Ovary (tissue), 9 donors: ENCODE data around the gene TMEM270. TPM values are rescaled to one million over a fixed set of nuclear protein-coding genes. Genes with fewer than 3 reads are reported as not detected.

Experiments
- DNase-seq, 5 donors: peaks; one replicate each; pipeline ENCODE4 v3.0.0-alpha.2; 2019 to 2020
- H3K27ac ChIP-seq, 2 donors: fragments of 200-600 bp; one replicate each; pipeline versions ENCODE4 v1.5.1 to v1.8.0; 2019 to 2022
- H3K27me3 ChIP-seq: fragments of 200-600 bp; one replicate; pipeline ENCODE4 v1.8.0; 2022
- H3K36me3 ChIP-seq: fragments of 200-600 bp; sonication (generic); one replicate; pipeline ENCODE4 v1.5.1; 2019
- H3K4me1 ChIP-seq: one replicate; pipeline ENCODE4 v1.8.1; 2013; ENCODE audit warnings: mild to moderate bottlenecking, moderate library complexity; ENCODE audit not compliant: insufficient read depth
- H3K4me3 ChIP-seq: fragments of 200-600 bp; sonication (generic); one replicate; pipeline ENCODE4 v1.5.1; 2017
- H3K9me3 ChIP-seq, 2 donors: fragments of 200-600 bp in 1 of 2; sonication (generic) in 1 of 2; one replicate each; pipeline versions ENCODE4 v1.5.1 to v1.8.1; 2013 to 2019; ENCODE audit warnings: mild to moderate bottlenecking in 1 of 2, moderate library complexity in 1 of 2
- CTCF ChIP-seq, 3 donors: fragments of 450-650 bp in 2 of 3; fragments of 200-600 bp in 1 of 3; IDR thresholded peaks; one replicate each; pipeline versions ENCODE4 v1.5.1 to v1.8.0; 2016 to 2022; ENCODE audit warnings: antibody characterized with exemption in 3 of 3, mild to moderate bottlenecking in 1 of 3
- EP300 ChIP-seq: sonication (generic); formaldehyde crosslinking; IDR thresholded peaks from one replicate; pipeline ENCODE4 v1.6.1; 2017; ENCODE audit warnings: antibody characterized with exemption
- POLR2A ChIP-seq: fragments of 450-650 bp; IDR thresholded peaks from one replicate; pipeline ENCODE4 v1.6.1; 2017; ENCODE audit warnings: antibody characterized with exemption, mild to moderate bottlenecking, moderate library complexity
- WGBS, 3 donors: extraction: QIAGEN DNeasy Blood & Tissue Kit in 1 of 3; methylation state at CpG; one replicate each; pipeline versions ENCODE4 v1.1.5 to v1.1.7; 2013 to 2017; 5-methylcytosine and 5-hydroxymethylcytosine counted together
- intact Hi-C, 4 donors: fragments of 100-400 bp; cut with DNase I; formaldehyde crosslinking; loops; one replicate each; pipeline versions ENCODE4 v1.11.0 to v1.15.1; 2022 to 2023
- polyA plus RNA-seq, 2 donors: library from polyadenylated mRNA; stranded (reverse); fragments of 200-250 nt in 1 of 2; fragments of 350-450 nt in 1 of 2; fragmentation: Illumina TruSeq in 1 of 2; extraction: RNeasy Lipid Tissue Mini Kit (QIAGEN cat#74804) in 1 of 2; gene quantifications; one replicate each; pipeline ENCODE4 v1.2.3, GENCODE V29; 2013 to 2014
- total RNA-seq, 7 donors: library from RNA; depleted of rRNA in 2 of 7; stranded (reverse); fragments of >200 nt in 2 of 7; fragmentation: NEBNext Ultra II Directional in 3 of 7; extraction: Animal tissue kit (Norgen Biotek cat#: 25700) in 3 of 7; gene quantifications; one replicate each; pipeline versions ENCODE4 v1.1.0 to v1.2.4, GENCODE V29; 2016 to 2023
- donor health status: DM: no; HTN: no; CAD: no; lungs with moderate emphysema.
- donor health status: DM: no; HTN: no; CAD: no.
- donor health status: Bipolar disorder and iron deficiency.
- donor health status: DM: yes; HTN: yes; CAD: no.
- donor health status: DM: no; HTN: no; CAD: no.
- donor health status: DM: yes; HTN: yes; CAD: no.

The TMEM270 gene
- total and polyA plus RNA-seq, 9 donors, result 0.34 TPM; not detected in 8

- Histone ChIP-seq H3K36me3 (no peaks in the 10 kb centered on the region), H3K27me3 (no peaks in the 10 kb centered on the region), H3K4me1 (peaks cover 1% of the 10 kb centered on the region), H3K9me3 (no peaks in the 10 kb centered on the region), H3K4me3 (no peak overlapping the region), H3K27ac (no peak overlapping the region)
- DNase-seq, result no peak
- WGBS, 3 donors, result 70 to 81% (median 75%) methylated on average over 5 of the region's 5 CpGs
- intact Hi-C loops, result no loop called here
- no peak for TF ChIP-seq CTCF (IDR thresholded peaks at IDR 0.05)
- no peak for TF ChIP-seq EP300
- TF ChIP-seq POLR2A, result no peak
These were observed 37.7 kb upstream of the TMEM270 start for GRCh38 chr7:73823257-73823656.

- DNase-seq, result no peak
- intact Hi-C loops, result no loop called here
- Histone ChIP-seq H3K27me3 (no peaks in the 10 kb centered on the region), H3K4me1 (peaks cover 1% of the 10 kb centered on the region), H3K27ac (no peak overlapping the region), H3K4me3 (no peak overlapping the region), H3K9me3 (no peaks in the 10 kb centered on the region), H3K36me3 (no peaks in the 10 kb centered on the region)
- TF ChIP-seq EP300 (no peak), POLR2A (no peak)
- 40 to 64% (median 58%) methylated on average over 11 of the region's 11 CpGs for WGBS, 3 donors
These were observed 36.9 kb upstream of the TMEM270 start for GRCh38 chr7:73823873-73824592.

- intact Hi-C loops, result no loop called here
- TF ChIP-seq POLR2A (no peak), CTCF (IDR thresholded peaks at IDR 0.05) (no peak), EP300 (no peak)
- Histone ChIP-seq H3K27ac (no peak overlapping the region), H3K4me1 (peaks cover 1% of the 10 kb centered on the region), H3K4me3 (no peak overlapping the region), H3K9me3 (no peaks in the 10 kb centered on the region), H3K36me3 (no peaks in the 10 kb centered on the region), H3K27me3 (no peaks in the 10 kb centered on the region)
- DNase-seq, result no peak
- WGBS, 3 donors, result 66 to 71% (median 69%) methylated on average over 9 of the region's 9 CpGs
These were observed 36.0 kb upstream of the TMEM270 start for GRCh38 chr7:73824986-73825385.

DNA sequence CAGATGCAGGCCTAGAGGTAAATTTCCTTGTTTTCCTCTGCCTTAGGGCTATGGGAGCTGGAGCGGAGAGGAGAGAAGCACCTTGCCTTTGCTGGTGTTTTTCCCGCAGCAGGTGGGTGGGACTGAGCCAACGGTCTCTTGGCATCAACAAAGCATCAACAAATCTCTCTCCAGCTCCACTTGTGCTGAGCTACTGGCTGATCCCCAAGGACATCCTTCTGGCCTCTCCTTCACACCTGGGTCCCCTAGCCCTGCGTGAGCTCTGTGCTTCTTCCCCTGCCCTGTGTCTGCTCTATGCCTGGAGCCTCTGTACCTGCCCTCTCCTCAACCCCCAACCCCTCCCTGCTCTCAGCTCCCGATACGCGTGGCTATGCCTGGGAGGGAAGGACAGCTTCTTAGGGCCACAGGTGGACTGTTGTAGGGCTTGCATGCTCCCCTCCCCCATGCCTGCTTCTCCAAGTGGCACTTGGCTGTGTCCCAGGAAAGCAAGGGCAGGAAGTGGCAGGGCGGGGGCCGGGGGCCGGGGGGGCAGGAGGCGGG, 33.3 kb upstream of the TMEM270 start:
- H3K36me3 ChIP-seq, result no peaks in the 10 kb centered on the region
- WGBS, 3 donors, result 14 to 25% (median 16%) methylated on average over 7 to 11 of the region's 11 CpGs
- peaks cover 9% of the 10 kb centered on the region for H3K4me1 ChIP-seq
- no peaks in the 10 kb centered on the region for H3K27me3 ChIP-seq
- no peak for DNase-seq
- no peak overlapping the region for H3K4me3 ChIP-seq
- H3K9me3 ChIP-seq, result no peaks in the 10 kb centered on the region
- intact Hi-C loops, result no loop called here
- TF ChIP-seq POLR2A (no peak), EP300 (no peak), CTCF (IDR thresholded peaks at IDR 0.05) (no peak)
- H3K27ac ChIP-seq, result no peak overlapping the region

GRCh38 chr7:73828107-73828803, 32.7 kb upstream of the TMEM270 start:
- Histone ChIP-seq H3K36me3 (no peaks in the 10 kb centered on the region), H3K27ac (no peak overlapping the region), H3K27me3 (no peaks in the 10 kb centered on the region), H3K4me1 (peaks cover 9% of the 10 kb centered on the region), H3K9me3 (no peaks in the 10 kb centered on the region), H3K4me3 (no peak overlapping the region)
- 65 to 72% (median 66%) methylated on average over 14 of the region's 14 CpGs for WGBS, 3 donors
- TF ChIP-seq EP300 (no peak), CTCF (IDR thresholded peaks at IDR 0.05) (no peak), POLR2A (no peak)
- intact Hi-C loops, result no loop called here
- no peak for DNase-seq
